Cortex of kidney (tissue), 1 donor: Measurements from ENCODE around the gene KIF22.

ENCODE experiments used
- DNase-seq: peaks from one replicate; lab custom pipeline; 2025; lab: John Stamatoyannopoulos, UW

Gene KIF22

GRCh38 chr16:29841631-29842030, 51.1 kb downstream of the KIF22 start:
- no peak for DNase-seq

- no peak for DNase-seq
Measured at GRCh38 chr16:29842732-29843346, 52.3 kb downstream of the KIF22 start.

GRCh38 chr16:29843931-29844330, 53.4 kb downstream of the KIF22 start:
- DNase-seq: no peak

- DNase-seq: no peak
Measured at GRCh38 chr16:29844575-29845331, 54.2 kb downstream of the KIF22 start.

GRCh38 chr16:29845656-29846055, 55.1 kb downstream of the KIF22 start:
- no peak for DNase-seq

- no peak for DNase-seq
Measured at GRCh38 chr16:29848420-29849297, 58.1 kb downstream of the KIF22 start.

GRCh38 chr16:29849505-29849904, 59.0 kb downstream of the KIF22 start:
- DNase-seq: no peak

- DNase-seq: no peak
Measured at GRCh38 chr16:29850998-29851397, 60.4 kb downstream of the KIF22 start.

- DNase-seq: no peak
Measured at GRCh38 chr16:29852654-29853053, 62.1 kb downstream of the KIF22 start.

GRCh38 chr16:29854520-29855100, 64.1 kb downstream of the KIF22 start:
- DNase-seq: no peak
